Memory B cell (primary cell): ENCODE data around the gene SAFB.

Experiments used
- ATAC-seq: fragments of 150-1000 bp; cut with Tn5 transposase; 2 replicates; pipeline ENCODE4 v1.10.0; 2021; ENCODE audit warnings: low read depth, mild to moderate bottlenecking, moderate library complexity
- DNase-seq, 2 donors: peaks; one replicate each; pipeline ENCODE4 v3.0.0; 2022; ENCODE audit warnings: low spot score in 2 of 2
- H3K27ac Mint-ChIP-seq: one replicate; pipeline ENCODE4 v1.8.0; 2022; ENCODE audit warnings: mild to moderate bottlenecking, moderate library complexity, mixed read lengths
- H3K27me3 Mint-ChIP-seq: one replicate; pipeline ENCODE4 v1.8.0; 2022; ENCODE audit warnings: mixed read lengths
- H3K36me3 Mint-ChIP-seq: one replicate; pipeline ENCODE4 v1.8.0; 2022; ENCODE audit warnings: mild to moderate bottlenecking, mixed read lengths
- H3K4me1 Mint-ChIP-seq: one replicate; pipeline ENCODE4 v1.8.0; 2022; ENCODE audit warnings: mixed read lengths
- H3K4me3 Mint-ChIP-seq: one replicate; pipeline ENCODE4 v1.8.0; 2022; ENCODE audit warnings: mild to moderate bottlenecking, moderate library complexity, mixed read lengths
- H3K9me3 Mint-ChIP-seq: one replicate; pipeline ENCODE4 v1.8.0; 2022; ENCODE audit warnings: mixed read lengths

SAFB gene

GRCh38 chr19:5590151-5590864, 32.6 kb upstream of the SAFB start:
- H3K4me3 Mint-ChIP-seq, result no peak overlapping the region
- no peaks in the 10 kb centered on the region for H3K4me1 Mint-ChIP-seq
- DNase-seq (no peak), ATAC-seq (no peak)
- no peak overlapping the region for H3K27ac Mint-ChIP-seq
- H3K36me3 Mint-ChIP-seq, result peaks cover 41% of the 10 kb centered on the region
- no peaks in the 10 kb centered on the region for H3K9me3 Mint-ChIP-seq
- H3K27me3 Mint-ChIP-seq, result no peaks in the 10 kb centered on the region

DNA sequence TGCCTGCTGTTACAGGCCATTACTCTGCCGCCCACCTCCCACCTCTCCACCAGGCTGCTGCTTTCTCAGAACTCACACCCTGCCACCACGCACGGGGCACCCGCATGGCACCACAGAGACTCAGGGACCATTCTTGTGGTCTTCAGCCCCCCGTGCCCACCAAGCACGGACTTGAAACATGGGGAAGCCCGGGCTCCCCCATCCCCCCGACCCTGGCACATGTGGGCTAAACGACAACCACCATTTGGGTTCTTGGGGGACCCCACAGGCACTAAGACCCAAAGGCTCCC, 32.1 kb upstream of the SAFB start:
- H3K27ac Mint-ChIP-seq, result no peak overlapping the region
- no peak for ATAC-seq
- DNase-seq, result no peak
- peaks cover 43% of the 10 kb centered on the region for H3K36me3 Mint-ChIP-seq
- no peaks in the 10 kb centered on the region for H3K27me3 Mint-ChIP-seq
- H3K4me1 Mint-ChIP-seq, result no peaks in the 10 kb centered on the region
- no peak overlapping the region for H3K4me3 Mint-ChIP-seq
- H3K9me3 Mint-ChIP-seq, result no peaks in the 10 kb centered on the region

- DNase-seq, result no peak
- Mint-ChIP-seq H3K27ac (no peak overlapping the region), H3K36me3 (peaks cover 44% of the 10 kb centered on the region), H3K9me3 (no peaks in the 10 kb centered on the region), H3K4me3 (no peak overlapping the region), H3K4me1 (no peaks in the 10 kb centered on the region), H3K27me3 (no peaks in the 10 kb centered on the region)
- no peak for ATAC-seq
These were observed 31.4 kb upstream of the SAFB start for GRCh38 chr19:5591476-5591875.

DNA sequence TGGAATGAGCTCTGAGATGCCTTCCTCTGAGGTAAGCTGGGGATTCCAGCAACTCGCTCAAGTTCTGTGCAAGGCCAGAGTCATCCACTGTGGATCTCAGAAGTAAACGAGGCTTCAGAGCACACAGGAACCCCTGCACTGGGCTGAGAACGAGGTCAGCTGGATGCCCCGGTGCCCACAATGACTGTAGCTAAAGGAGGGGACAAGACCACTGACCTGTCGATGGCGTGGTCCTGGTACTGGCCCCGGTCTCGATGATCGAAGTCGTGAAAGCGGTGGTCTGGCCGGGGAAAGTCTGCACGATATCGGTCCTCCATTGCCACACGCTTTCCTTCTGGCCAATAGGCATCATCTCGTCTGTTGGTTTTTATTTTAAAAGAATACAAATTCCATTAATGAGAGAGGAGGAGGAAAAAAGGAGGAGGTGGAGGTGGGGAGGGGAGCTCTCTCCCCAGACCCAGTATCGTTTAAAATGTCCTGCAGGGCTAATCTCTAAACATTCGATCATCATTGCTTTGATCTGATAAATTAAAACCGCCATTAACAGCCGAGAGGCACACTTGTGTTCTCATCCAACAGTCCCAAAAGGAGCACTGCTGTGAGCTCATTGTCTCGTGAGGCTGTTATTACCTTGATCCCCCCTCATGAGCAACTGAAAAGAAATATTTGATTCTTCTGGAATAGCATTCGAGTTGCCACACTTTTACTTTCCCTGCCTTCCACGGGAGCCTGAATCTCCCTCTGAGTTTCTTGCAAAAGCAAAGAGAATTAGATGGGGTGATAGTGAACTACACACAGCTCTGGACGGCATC, 30.1 kb upstream of the SAFB start:
- H3K4me3 Mint-ChIP-seq, result no peak overlapping the region
- DNase-seq (no peak), ATAC-seq (no peak)
- no peaks in the 10 kb centered on the region for H3K27me3 Mint-ChIP-seq
- peaks cover 43% of the 10 kb centered on the region for H3K36me3 Mint-ChIP-seq
- no peaks in the 10 kb centered on the region for H3K4me1 Mint-ChIP-seq
- no peak overlapping the region for H3K27ac Mint-ChIP-seq
- H3K9me3 Mint-ChIP-seq, result no peaks in the 10 kb centered on the region

- no peak overlapping the region for H3K4me3 Mint-ChIP-seq
- no peak overlapping the region for H3K27ac Mint-ChIP-seq
- H3K4me1 Mint-ChIP-seq, result no peaks in the 10 kb centered on the region
- no peak for DNase-seq
- H3K36me3 Mint-ChIP-seq, result peaks cover 36% of the 10 kb centered on the region
- H3K9me3 Mint-ChIP-seq, result no peaks in the 10 kb centered on the region
- no peaks in the 10 kb centered on the region for H3K27me3 Mint-ChIP-seq
- ATAC-seq, result no peak
These were observed 29.3 kb upstream of the SAFB start for GRCh38 chr19:5593343-5594255.

DNA sequence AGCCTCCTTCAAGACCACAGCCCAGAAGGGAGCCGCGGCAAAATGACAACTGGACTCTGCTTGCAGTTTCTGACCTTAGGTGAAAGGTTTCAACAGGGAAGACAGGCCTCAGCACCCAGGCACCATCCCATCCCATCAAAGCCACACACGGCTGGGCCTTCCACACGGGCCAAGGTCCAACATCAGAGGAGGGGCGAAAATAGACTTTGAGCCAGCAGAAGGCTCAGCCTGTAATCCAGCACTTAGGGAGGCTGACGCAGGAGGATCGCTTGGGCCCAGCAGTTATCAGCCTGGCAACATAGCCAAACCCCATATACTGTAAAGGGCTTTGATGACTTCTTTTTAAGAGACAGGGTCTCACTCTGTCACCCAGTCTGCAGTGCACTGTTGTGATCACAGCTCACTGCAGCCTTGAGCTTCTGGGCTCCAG, 28.3 kb upstream of the SAFB start:
- Mint-ChIP-seq H3K4me3 (no peak overlapping the region), H3K36me3 (peaks cover 37% of the 10 kb centered on the region), H3K9me3 (no peaks in the 10 kb centered on the region), H3K27me3 (no peaks in the 10 kb centered on the region), H3K4me1 (no peaks in the 10 kb centered on the region), H3K27ac (no peak overlapping the region)
- no peak for DNase-seq
- no peak for ATAC-seq

GRCh38 chr19:5595129-5595528, 27.8 kb upstream of the SAFB start:
- Mint-ChIP-seq H3K9me3 (no peaks in the 10 kb centered on the region), H3K4me1 (no peaks in the 10 kb centered on the region), H3K27me3 (no peaks in the 10 kb centered on the region), H3K36me3 (peaks cover 38% of the 10 kb centered on the region), H3K27ac (no peak overlapping the region), H3K4me3 (no peak overlapping the region)
- DNase-seq, result no peak
- ATAC-seq, result no peak

GRCh38 chr19:5595745-5596144, 27.1 kb upstream of the SAFB start:
- H3K36me3 Mint-ChIP-seq, result peaks cover 39% of the 10 kb centered on the region

DNA sequence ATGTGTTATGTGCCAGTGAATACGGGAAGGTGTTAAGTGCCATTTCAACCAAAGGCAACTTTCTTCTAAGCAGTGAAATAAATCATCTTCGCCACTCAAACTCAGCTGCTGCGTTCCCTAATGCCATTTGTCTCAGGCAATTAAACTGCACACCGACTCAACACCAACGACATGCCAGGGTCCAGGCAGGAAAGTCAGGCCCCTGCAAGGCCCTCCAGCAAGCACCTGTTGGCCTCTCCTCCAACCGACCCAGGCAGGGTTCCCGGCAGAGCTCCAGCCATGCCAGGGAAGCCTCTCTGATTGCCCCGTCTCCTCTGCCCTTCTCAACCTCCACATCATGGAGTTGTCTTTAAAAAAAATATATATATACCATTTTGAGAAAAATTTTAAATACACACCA, 22.1 kb upstream of the SAFB start:
- Mint-ChIP-seq H3K9me3 (no peaks in the 10 kb centered on the region), H3K36me3 (peaks cover 40% of the 10 kb centered on the region), H3K27me3 (no peaks in the 10 kb centered on the region), H3K27ac (no peak overlapping the region), H3K4me3 (no peak overlapping the region), H3K4me1 (peaks cover 2% of the 10 kb centered on the region)
- DNase-seq (no peak), ATAC-seq (no peak)

More at GRCh38 chr19:5595745-5596144, 27.1 kb upstream of the SAFB start:
- no peak for ATAC-seq
- DNase-seq, result no peak
- no peak overlapping the region for H3K27ac Mint-ChIP-seq
- no peak overlapping the region for H3K4me3 Mint-ChIP-seq
- H3K9me3 Mint-ChIP-seq, result no peaks in the 10 kb centered on the region
- no peaks in the 10 kb centered on the region for H3K27me3 Mint-ChIP-seq
- no peaks in the 10 kb centered on the region for H3K4me1 Mint-ChIP-seq

DNA sequence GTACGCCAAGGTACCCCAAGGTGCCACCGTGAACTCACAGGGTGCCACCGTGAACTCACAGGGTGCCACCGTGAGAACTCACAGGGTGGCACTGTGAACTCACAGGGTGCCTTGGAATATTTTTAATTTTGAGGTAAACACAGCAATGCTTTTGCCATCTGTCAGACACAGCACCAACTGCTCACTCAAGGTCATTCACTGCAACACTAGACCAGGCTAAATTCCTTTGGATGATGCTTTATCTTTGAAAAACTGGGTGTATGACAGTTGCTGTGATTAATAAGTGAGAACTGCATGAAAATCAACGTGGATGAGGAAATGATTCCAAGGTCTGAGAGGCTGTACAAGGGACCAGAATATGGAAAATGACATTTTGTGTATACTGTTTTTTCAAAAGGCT, 19.3 kb upstream of the SAFB start:
- Mint-ChIP-seq H3K27me3 (no peaks in the 10 kb centered on the region), H3K36me3 (peaks cover 45% of the 10 kb centered on the region), H3K9me3 (no peaks in the 10 kb centered on the region), H3K27ac (no peak overlapping the region), H3K4me1 (peaks cover 10% of the 10 kb centered on the region), H3K4me3 (no peak overlapping the region)
- ATAC-seq (no peak), DNase-seq (no peak)

GRCh38 chr19:5605362-5605761, 17.5 kb upstream of the SAFB start:
- Mint-ChIP-seq H3K36me3 (peaks cover 40% of the 10 kb centered on the region), H3K4me3 (no peak overlapping the region), H3K9me3 (no peaks in the 10 kb centered on the region), H3K27ac (no peak overlapping the region), H3K27me3 (no peaks in the 10 kb centered on the region), H3K4me1 (peaks cover 10% of the 10 kb centered on the region)
- DNase-seq (no peak), ATAC-seq (no peak)

GRCh38 chr19:5607318-5608275, 15.3 kb upstream of the SAFB start:
- Mint-ChIP-seq H3K36me3 (peaks cover 40% of the 10 kb centered on the region), H3K27ac (no peak overlapping the region), H3K27me3 (no peaks in the 10 kb centered on the region)

GRCh38 chr19:5608291-5608690, 14.6 kb upstream of the SAFB start:
- no peaks in the 10 kb centered on the region for H3K9me3 Mint-ChIP-seq
- peaks cover 44% of the 10 kb centered on the region for H3K36me3 Mint-ChIP-seq
- H3K4me1 Mint-ChIP-seq, result peaks cover 10% of the 10 kb centered on the region
- DNase-seq (no peak), ATAC-seq (no peak)
- H3K4me3 Mint-ChIP-seq, result no peak overlapping the region
- H3K27ac Mint-ChIP-seq, result no peak overlapping the region
- no peaks in the 10 kb centered on the region for H3K27me3 Mint-ChIP-seq

More at GRCh38 chr19:5607318-5608275, 15.3 kb upstream of the SAFB start:
- H3K4me3 Mint-ChIP-seq, result no peak overlapping the region
- no peaks in the 10 kb centered on the region for H3K9me3 Mint-ChIP-seq
- ATAC-seq (no peak), DNase-seq (no peak)
- H3K4me1 Mint-ChIP-seq, result peaks cover 10% of the 10 kb centered on the region
